SK-N-SH (cell line): ENCODE measurements around the gene CNOT11. TPM values are rescaled to one million over a fixed set of nuclear protein-coding genes. Genes with fewer than 3 reads are reported as not detected.

Source experiments
- CTCF ChIA-PET: fragments of 300-600, 350-600 bp; formaldehyde crosslinking; extraction: SDS; loops from one replicate; lab custom pipeline; 2021; lab: Yijun Ruan, JAX
- POLR2A ChIA-PET: fragments of 350-600 bp; sonication (Branson Sonifier 250); formaldehyde crosslinking; extraction: SDS; loops from one replicate; lab custom pipeline; 2020; ENCODE audit warnings: antibody characterized with exemption, inconsistent platforms; lab: Yijun Ruan, JAX
- DNase-seq: peaks from one replicate; pipeline ENCODE4 v3.0.0; 2012
- H2AFZ ChIP-seq: fragments of 200-600 bp; sonication (generic); 2 replicates; pipeline ENCODE4 v1.8.1; 2016; ENCODE audit warnings: antibody characterized with exemption, mild to moderate bottlenecking, low read depth
- H3F3A ChIP-seq: fragments of 200-600 bp; sonication (generic); replicated peaks from 2 replicates; pipeline ENCODE3; 2016; ENCODE audit warnings: antibody characterized with exemption, mild to moderate bottlenecking; ENCODE audit not compliant: insufficient read depth
- H3K27ac ChIP-seq, 2 experiments: fragments of 200-500 bp in 1 of 2; fragments of 200-600 bp in 1 of 2; sonication (Bioruptor generic) in 1 of 2; sonication (generic), shearing (Covaris generic) in 1 of 2; 2 replicates each; pipeline versions ENCODE4 v1.5.1 to v1.6.1; 2014 to 2016; ENCODE audit warnings: low read depth in 2 of 2, inconsistent platforms in 1 of 2, low read length in 1 of 2, mild to moderate bottlenecking in 1 of 2, mixed read lengths in 1 of 2
- H3K27me3 ChIP-seq: fragments of 200-600 bp; sonication (generic), shearing (Covaris generic); 2 replicates; pipeline ENCODE4 v1.6.1; 2016; ENCODE audit warnings: mixed run types; ENCODE audit not compliant: insufficient read depth
- H3K36me3 ChIP-seq, 2 experiments: fragments of 200-500 bp in 1 of 2; fragments of 200-600 bp in 1 of 2; sonication (Bioruptor generic) in 1 of 2; sonication (generic) in 1 of 2; replicated peaks in 1 of 2; 2 replicates each; pipeline versions ENCODE3 to v1.5.1; 2014 to 2016; ENCODE audit warnings: low read length in 1 of 2, mild to moderate bottlenecking in 1 of 2; ENCODE audit not compliant: insufficient read depth in 2 of 2, control insufficient read depth in 1 of 2
- H3K4me1 ChIP-seq, 2 experiments: fragments of 200-500 bp in 1 of 2; fragments of 200-600 bp in 1 of 2; sonication (Bioruptor generic) in 1 of 2; sonication (generic), shearing (Covaris generic) in 1 of 2; 2 replicates each; pipeline versions ENCODE4 v1.5.1 to v1.6.1; 2014 to 2016; ENCODE audit warnings: low read depth in 1 of 2, low read length in 1 of 2, mixed run types in 1 of 2; ENCODE audit not compliant: insufficient read depth in 2 of 2, control insufficient read depth in 1 of 2
- H3K4me2 ChIP-seq: fragments of 200-600 bp; sonication (generic), shearing (Covaris generic); 2 replicates; pipeline ENCODE4 v1.6.1; 2017; ENCODE audit warnings: mixed run types
- H3K4me3 ChIP-seq, 2 experiments: fragments of 200-500 bp in 1 of 2; fragments of 200-600 bp in 1 of 2; sonication (Bioruptor generic) in 1 of 2; sonication (generic), shearing (Covaris generic) in 1 of 2; 2 replicates each; pipeline versions ENCODE4 v1.5.1 to v1.8.1; 2014 to 2016; ENCODE audit warnings: low read depth in 2 of 2, inconsistent platforms in 1 of 2, low read length in 1 of 2, mild to moderate bottlenecking in 1 of 2, mixed read lengths in 1 of 2, moderate library complexity in 1 of 2
- H3K79me2 ChIP-seq: fragments of 200-600 bp; sonication (generic); 2 replicates; pipeline ENCODE4 v1.8.1; 2017; ENCODE audit warnings: mild to moderate bottlenecking; ENCODE audit not compliant: insufficient read depth
- H3K9ac ChIP-seq: fragments of 200-600 bp; sonication (generic); 2 replicates; pipeline ENCODE4 v1.6.1; 2017; ENCODE audit warnings: mixed run types
- H3K9me2 ChIP-seq: fragments of 200-600 bp; sonication (generic); 2 replicates; pipeline ENCODE4 v1.6.1; 2017; ENCODE audit warnings: mixed run types
- H3K9me3 ChIP-seq: fragments of 200-600 bp; sonication (generic); 2 replicates; pipeline ENCODE4 v1.6.1; 2017; ENCODE audit warnings: mixed run types, mild to moderate bottlenecking, moderate library complexity
- H4K20me1 ChIP-seq: fragments of 200-600 bp; sonication (generic); 2 replicates; pipeline ENCODE4 v1.6.1; 2017; ENCODE audit warnings: mild to moderate bottlenecking, mixed run types; ENCODE audit not compliant: insufficient read depth
- CHD2 ChIP-seq: fragments of 150-350 bp; IDR thresholded peaks from 2 replicates; pipeline ENCODE4 v1.6.1; 2018; ENCODE audit warnings: low read length; ENCODE audit not compliant: partially characterized antibody
- ELF1 ChIP-seq: IDR thresholded peaks from 2 replicates; pipeline ENCODE4 v1.4.0; 2012
- EP300 ChIP-seq, 2 experiments: IDR thresholded peaks; 2 replicates each; pipeline versions ENCODE4 v1.4.0 to v1.6.1; 2012; ENCODE audit warnings: borderline replicate concordance in 1 of 2, low read depth in 1 of 2, low read length in 1 of 2
- EZH2phosphoT487 ChIP-seq: fragments of 200-600 bp; sonication (generic); IDR thresholded peaks from 2 replicates; pipeline ENCODE4 v1.6.1; 2017; ENCODE audit warnings: low read depth, mixed run types, mild to moderate bottlenecking, antibody characterized with exemption, moderate library complexity, borderline replicate concordance
- FOSL2 ChIP-seq: IDR thresholded peaks from 2 replicates; pipeline ENCODE4 v1.4.0; 2012; ENCODE audit warnings: low read depth, mild to moderate bottlenecking, moderate library complexity, borderline replicate concordance
- FOXM1 ChIP-seq: IDR thresholded peaks from 2 replicates; pipeline ENCODE4 v1.4.0; 2012; ENCODE audit warnings: low read depth, mild to moderate bottlenecking
- MEF2A ChIP-seq: IDR thresholded peaks from 2 replicates; pipeline ENCODE4 v1.4.0; 2012; ENCODE audit warnings: low read depth, borderline replicate concordance
- MXI1 ChIP-seq: IDR thresholded peaks from 2 replicates; pipeline ENCODE4 v1.6.1; 2012; ENCODE audit warnings: mild to moderate bottlenecking, low read depth, low read length, improper control_type of control experiment
- NRF1 ChIP-seq: IDR thresholded peaks from 2 replicates; pipeline ENCODE4 v1.6.1; 2012; ENCODE audit warnings: low read depth, mild to moderate bottlenecking, low read length
- PBX3 ChIP-seq: IDR thresholded peaks from 2 replicates; pipeline ENCODE4; 2012
- RAD21 ChIP-seq: IDR thresholded peaks from 2 replicates; pipeline ENCODE4 v1.6.1; 2012; ENCODE audit warnings: mild to moderate bottlenecking, low read length
- RCOR1 ChIP-seq: fragments of 150-350 bp; IDR thresholded peaks from 2 replicates; pipeline ENCODE4 v1.6.1; 2017; ENCODE audit warnings: antibody characterized with exemption, low read length
- RFX5 ChIP-seq: IDR thresholded peaks from 2 replicates; pipeline ENCODE4 v1.6.1; 2012; ENCODE audit warnings: mild to moderate bottlenecking, improper control_type of control experiment, low read length
- RXRA ChIP-seq: IDR thresholded peaks from 2 replicates; pipeline ENCODE4 v1.4.0; 2012; ENCODE audit warnings: low read depth, mild to moderate bottlenecking, borderline replicate concordance
- SIN3A ChIP-seq: IDR thresholded peaks from 2 replicates; pipeline ENCODE4 v1.6.1; 2012; ENCODE audit warnings: low read depth, mild to moderate bottlenecking, low read length, moderate library complexity, borderline replicate concordance
- SMC3 ChIP-seq: IDR thresholded peaks from 2 replicates; pipeline ENCODE4 v1.6.1; 2012; ENCODE audit warnings: low read depth, low read length, improper control_type of control experiment
- TAF1 ChIP-seq: IDR thresholded peaks from 2 replicates; pipeline ENCODE4 v1.6.1; 2012; ENCODE audit warnings: low read depth, mild to moderate bottlenecking, low read length, moderate library complexity, borderline replicate concordance
- TCF12 ChIP-seq: IDR thresholded peaks from 2 replicates; pipeline ENCODE4 v1.4.0; 2012
- YY1 ChIP-seq: IDR thresholded peaks from 2 replicates; pipeline ENCODE4 v1.4.0; 2012; ENCODE audit warnings: low read depth, mild to moderate bottlenecking
- WGBS: methylation state at CpG from one replicate; pipeline ENCODE4 v1.1.6; 2017; ENCODE audit warnings: low lambda C conversion rate; 5-methylcytosine and 5-hydroxymethylcytosine counted together
- polyA plus RNA-seq, 3 experiments: library from polyadenylated mRNA; depleted of rRNA; stranded (reverse); fragments of >200 nt; gene quantifications; 2 replicates each; pipeline ENCODE4 v1.2.3, GENCODE V29; 2012
- TF ChIP-seq, protein P1 (sequence below): fragments of 200-600 bp; sonication (generic); IDR thresholded peaks from 2 replicates; pipeline ENCODE4 v1.6.1; 2017; ENCODE audit warnings: antibody characterized with exemption, mild to moderate bottlenecking, moderate library complexity
- TF ChIP-seq, protein P2 (sequence below): IDR thresholded peaks from 2 replicates; pipeline ENCODE4 v1.6.1; 2012; ENCODE audit warnings: mild to moderate bottlenecking, low read depth, low read length, moderate library complexity
- TF ChIP-seq, protein P3 (sequence below): fragments of 150-350 bp; IDR thresholded peaks from 2 replicates; pipeline ENCODE4 v1.6.1; 2017; ENCODE audit warnings: antibody characterized with exemption, low read length, low read depth, borderline replicate concordance
- TF ChIP-seq, protein P4 (sequence below): IDR thresholded peaks from 2 replicates; pipeline ENCODE4 v1.4.0; 2012; ENCODE audit warnings: low read depth, borderline replicate concordance

Gene CNOT11
- polyA plus RNA-seq (2012; rRNA removed) = 38.4 and 42.2 TPM in 2 replicates
- polyA plus RNA-seq (2012; cell fraction: cytosol; rRNA removed) = 32.3 and 33.0 TPM in 2 replicates
- 46.7 and 77.4 TPM in 2 replicates for polyA plus RNA-seq (2012; cell fraction: nucleus; rRNA removed)

DNA sequence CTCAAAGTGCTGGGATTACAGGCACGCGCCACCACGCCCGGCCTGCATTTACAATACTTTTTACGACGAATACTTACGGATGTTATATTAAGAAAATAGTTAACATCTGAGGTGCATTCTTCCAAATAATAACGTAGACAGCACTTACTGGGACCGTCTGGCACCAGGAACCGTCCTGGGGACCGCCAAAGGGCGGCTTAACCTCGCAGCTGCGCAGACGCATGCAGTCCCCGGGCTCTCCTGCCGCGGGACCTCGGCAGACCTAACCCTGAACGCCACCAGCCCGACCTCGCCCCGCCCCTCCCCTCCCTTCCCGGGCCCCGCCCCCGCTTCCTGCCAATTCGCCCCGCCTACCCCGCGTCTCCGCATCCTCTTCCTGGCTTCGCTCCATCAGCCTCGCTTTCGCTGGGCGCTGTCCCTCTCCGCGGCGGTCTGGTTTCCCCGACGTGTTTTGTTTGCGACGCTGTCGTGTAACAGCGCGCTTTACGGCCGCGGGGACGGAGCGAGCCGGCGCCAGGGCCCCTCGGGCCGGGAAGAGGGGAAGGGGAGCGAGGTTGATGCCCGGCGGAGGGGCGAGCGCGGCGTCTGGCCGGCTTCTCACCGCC lies at the start of gene CNOT11:
Gene CNOT11, plus strand, starts transcription at position 479 of the 605 bp plus-strand sequence. Its CDS starts 79 bp downstream, at position 558.
- no peaks in the 10 kb centered on the region for H3K27me3 ChIP-seq
- CTCF ChIA-PET = interaction anchor here (0.7 to 5.0 kb wide), 14 partner anchors 12 to 1103 kb away, joined by 3 to 25 read pairs (median 3); partner anchors contain the start of gene TBC1D8
- WGBS = 2% methylated on average over 42 of the region's 63 CpGs
- peak; percentile 78 for TF ChIP-seq NRF1
- TF ChIP-seq, protein P1, sequence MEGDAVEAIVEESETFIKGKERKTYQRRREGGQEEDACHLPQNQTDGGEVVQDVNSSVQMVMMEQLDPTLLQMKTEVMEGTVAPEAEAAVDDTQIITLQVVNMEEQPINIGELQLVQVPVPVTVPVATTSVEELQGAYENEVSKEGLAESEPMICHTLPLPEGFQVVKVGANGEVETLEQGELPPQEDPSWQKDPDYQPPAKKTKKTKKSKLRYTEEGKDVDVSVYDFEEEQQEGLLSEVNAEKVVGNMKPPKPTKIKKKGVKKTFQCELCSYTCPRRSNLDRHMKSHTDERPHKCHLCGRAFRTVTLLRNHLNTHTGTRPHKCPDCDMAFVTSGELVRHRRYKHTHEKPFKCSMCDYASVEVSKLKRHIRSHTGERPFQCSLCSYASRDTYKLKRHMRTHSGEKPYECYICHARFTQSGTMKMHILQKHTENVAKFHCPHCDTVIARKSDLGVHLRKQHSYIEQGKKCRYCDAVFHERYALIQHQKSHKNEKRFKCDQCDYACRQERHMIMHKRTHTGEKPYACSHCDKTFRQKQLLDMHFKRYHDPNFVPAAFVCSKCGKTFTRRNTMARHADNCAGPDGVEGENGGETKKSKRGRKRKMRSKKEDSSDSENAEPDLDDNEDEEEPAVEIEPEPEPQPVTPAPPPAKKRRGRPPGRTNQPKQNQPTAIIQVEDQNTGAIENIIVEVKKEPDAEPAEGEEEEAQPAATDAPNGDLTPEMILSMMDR = no peak
- no peak for TF ChIP-seq FOXM1
- TF ChIP-seq SIN3A = no peak
- TF ChIP-seq RFX5 = no peak
- no peak for TF ChIP-seq YY1
- no peak for TF ChIP-seq RXRA
- TF ChIP-seq, protein P2, sequence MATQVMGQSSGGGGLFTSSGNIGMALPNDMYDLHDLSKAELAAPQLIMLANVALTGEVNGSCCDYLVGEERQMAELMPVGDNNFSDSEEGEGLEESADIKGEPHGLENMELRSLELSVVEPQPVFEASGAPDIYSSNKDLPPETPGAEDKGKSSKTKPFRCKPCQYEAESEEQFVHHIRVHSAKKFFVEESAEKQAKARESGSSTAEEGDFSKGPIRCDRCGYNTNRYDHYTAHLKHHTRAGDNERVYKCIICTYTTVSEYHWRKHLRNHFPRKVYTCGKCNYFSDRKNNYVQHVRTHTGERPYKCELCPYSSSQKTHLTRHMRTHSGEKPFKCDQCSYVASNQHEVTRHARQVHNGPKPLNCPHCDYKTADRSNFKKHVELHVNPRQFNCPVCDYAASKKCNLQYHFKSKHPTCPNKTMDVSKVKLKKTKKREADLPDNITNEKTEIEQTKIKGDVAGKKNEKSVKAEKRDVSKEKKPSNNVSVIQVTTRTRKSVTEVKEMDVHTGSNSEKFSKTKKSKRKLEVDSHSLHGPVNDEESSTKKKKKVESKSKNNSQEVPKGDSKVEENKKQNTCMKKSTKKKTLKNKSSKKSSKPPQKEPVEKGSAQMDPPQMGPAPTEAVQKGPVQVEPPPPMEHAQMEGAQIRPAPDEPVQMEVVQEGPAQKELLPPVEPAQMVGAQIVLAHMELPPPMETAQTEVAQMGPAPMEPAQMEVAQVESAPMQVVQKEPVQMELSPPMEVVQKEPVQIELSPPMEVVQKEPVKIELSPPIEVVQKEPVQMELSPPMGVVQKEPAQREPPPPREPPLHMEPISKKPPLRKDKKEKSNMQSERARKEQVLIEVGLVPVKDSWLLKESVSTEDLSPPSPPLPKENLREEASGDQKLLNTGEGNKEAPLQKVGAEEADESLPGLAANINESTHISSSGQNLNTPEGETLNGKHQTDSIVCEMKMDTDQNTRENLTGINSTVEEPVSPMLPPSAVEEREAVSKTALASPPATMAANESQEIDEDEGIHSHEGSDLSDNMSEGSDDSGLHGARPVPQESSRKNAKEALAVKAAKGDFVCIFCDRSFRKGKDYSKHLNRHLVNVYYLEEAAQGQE = peak; percentile 77; the same call in 1 of the 2 replicates
- peak; percentile 55; the same call in 1 of the 2 replicates for TF ChIP-seq MXI1
- no peak for TF ChIP-seq RCOR1
- 0 out of 4 replicates have a peak, but pooled peaks of 1 of the 2 experiments have one; percentile 9 for TF ChIP-seq EP300 (IDR thresholded peaks at IDR 0.05; ENCODE audit: borderline replicate concordance in 1 of 2, low read depth in 1 of 2, low read length in 1 of 2)
- no peak for TF ChIP-seq TCF12
- TF ChIP-seq, protein P3, sequence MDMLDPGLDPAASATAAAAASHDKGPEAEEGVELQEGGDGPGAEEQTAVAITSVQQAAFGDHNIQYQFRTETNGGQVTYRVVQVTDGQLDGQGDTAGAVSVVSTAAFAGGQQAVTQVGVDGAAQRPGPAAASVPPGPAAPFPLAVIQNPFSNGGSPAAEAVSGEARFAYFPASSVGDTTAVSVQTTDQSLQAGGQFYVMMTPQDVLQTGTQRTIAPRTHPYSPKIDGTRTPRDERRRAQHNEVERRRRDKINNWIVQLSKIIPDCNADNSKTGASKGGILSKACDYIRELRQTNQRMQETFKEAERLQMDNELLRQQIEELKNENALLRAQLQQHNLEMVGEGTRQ = no peak
- TF ChIP-seq PBX3 = no peak
- peak; percentile 80 for TF ChIP-seq TAF1
- no peak for TF ChIP-seq RAD21
- TF ChIP-seq FOSL2 = no peak
- no peak for TF ChIP-seq MEF2A
- TF ChIP-seq, protein P4, sequence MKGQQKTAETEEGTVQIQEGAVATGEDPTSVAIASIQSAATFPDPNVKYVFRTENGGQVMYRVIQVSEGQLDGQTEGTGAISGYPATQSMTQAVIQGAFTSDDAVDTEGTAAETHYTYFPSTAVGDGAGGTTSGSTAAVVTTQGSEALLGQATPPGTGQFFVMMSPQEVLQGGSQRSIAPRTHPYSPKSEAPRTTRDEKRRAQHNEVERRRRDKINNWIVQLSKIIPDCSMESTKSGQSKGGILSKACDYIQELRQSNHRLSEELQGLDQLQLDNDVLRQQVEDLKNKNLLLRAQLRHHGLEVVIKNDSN = 0 out of 2 replicates have a peak, but pooled peaks have one; percentile 29
- TF ChIP-seq ELF1 = peak; percentile 36; the same call in 1 of the 2 replicates
- TF ChIP-seq SMC3 = no peak
- TF ChIP-seq CHD2 = no peak
- TF ChIP-seq EZH2phosphoT487 = no peak

More for the DNA sequence above, at the start of gene CNOT11:
- Histone ChIP-seq H4K20me1 (peaks cover 12% of the 10 kb centered on the region; the same call in 1 of the 2 replicates), H3K36me3 (peaks cover 0 to 2% of the 10 kb centered on the region in 2 experiments), H2AFZ (peak within 1 kb of the TSS; percentile 91), H3K4me3 (peak within 1 kb of the TSS; percentile 79 to 100), H3K79me2 (peaks cover 48% of the 10 kb centered on the region), H3K4me1 (peaks cover 4 to 18% of the 10 kb centered on the region in 2 experiments; a peak in 1 of 4 replicates), H3K9me2 (no peaks in the 10 kb centered on the region), H3K4me2 (peak within 1 kb of the TSS; percentile 91), H3F3A (peaks cover 5% of the 10 kb centered on the region), H3K9ac (peak within 1 kb of the TSS; percentile 96), H3K27ac (peak within 1 kb of the TSS; percentile 79 to 86), H3K9me3 (no peaks in the 10 kb centered on the region)
- POLR2A ChIA-PET = interaction anchor here (0.5 to 1.5 kb wide), 5 partner anchors 49 to 250 kb away, joined by 3 to 8 read pairs (median 3); partner anchors contain the start of genes RNF149, RPL31 and TBC1D8
- peak; percentile 97 for DNase-seq
